Activated T-cell treated with anti-CD3 and anti-CD28 coated beads for 48 hours (primary cell): ENCODE data around the gene HMGCR.

Experiments used
- DNase-seq: peaks from one replicate; pipeline ENCODE4 v3.0.0-alpha.2; 2020; ENCODE audit warnings: low read depth

The HMGCR gene

GRCh38 chr5:75381456-75381855, 44.4 kb downstream of the HMGCR start:
- DNase-seq, result no peak

- DNase-seq, result no peak
Observed at GRCh38 chr5:75384218-75384617, 47.2 kb downstream of the HMGCR start.

GRCh38 chr5:75387806-75388205, 50.8 kb downstream of the HMGCR start:
- DNase-seq, result no peak

- DNase-seq, result no peak
Observed at GRCh38 chr5:75389430-75389829, 52.4 kb downstream of the HMGCR start.

- no peak for DNase-seq
Observed at GRCh38 chr5:75395277-75395676, 58.3 kb downstream of the HMGCR start.

- DNase-seq, result no peak
Observed at GRCh38 chr5:75405296-75405695, 68.3 kb downstream of the HMGCR start.
